Endothelial cell of umbilical vein (primary cell): ENCODE data around the gene SNX24. TPM values are rescaled to one million over a fixed set of nuclear protein-coding genes. Genes with fewer than 3 reads are reported as not detected.

ENCODE experiments used
- BruUV-seq: library from RNA; stranded (reverse); fragments of 400-500 nt; replicated peaks from 2 replicates; lab custom pipeline; 2021; lab: Mats Ljungman, UMichigan
- CTCF ChIA-PET: fragments of 300-600, 350-600 bp; sonication (Branson Sonifier 250); formaldehyde crosslinking; loops from one replicate; lab custom pipeline; 2021; ENCODE audit warnings: antibody characterized with exemption, inconsistent platforms; lab: Charles Lee
- POLR2A ChIA-PET: fragments of 300-600, 350-600 bp; sonication (Branson Sonifier 250); formaldehyde crosslinking; loops from one replicate; lab custom pipeline; 2021; ENCODE audit warnings: antibody characterized with exemption, inconsistent platforms; lab: Charles Lee
- DNase-seq: peaks from one replicate; pipeline ENCODE4 v3.0.0-alpha.2; 2011; ENCODE audit warnings: low read depth, low spot score
- FAIRE-seq: peaks from 2 replicates; lab custom pipeline; 2011; peaks lifted over from hg19 to GRCh38; lab: Jason Lieb, UNC
- H2AFZ ChIP-seq: 2 replicates; pipeline ENCODE4 v1.6.0; 2012; ENCODE audit warnings: low read depth, low read length, control low read depth, inconsistent platforms
- H3K27ac ChIP-seq: 2 replicates; pipeline ENCODE4 v1.5.1; 2011; ENCODE audit warnings: low read depth, mild to moderate bottlenecking, control low read depth, low read length, moderate library complexity; ENCODE audit not compliant: insufficient read depth
- H3K27me3 ChIP-seq, 2 experiments: 2 replicates each; pipeline versions ENCODE4 v1.6.0 to v1.6.1; 2011; ENCODE audit warnings: low read length in 2 of 2, mixed read lengths in 1 of 2; ENCODE audit not compliant: control insufficient read depth in 2 of 2, insufficient read depth in 2 of 2
- H3K36me3 ChIP-seq, 2 experiments: 2 replicates in 1 of 2; 3 replicates in 1 of 2; pipeline ENCODE4 v1.5.1; 2011; ENCODE audit warnings: low read length in 2 of 2, mild to moderate bottlenecking in 1 of 2, moderate library complexity in 1 of 2; ENCODE audit not compliant: control insufficient read depth in 2 of 2, insufficient read depth in 2 of 2; ENCODE audit errors: extremely low read depth in 1 of 2
- H3K4me1 ChIP-seq: 3 replicates; pipeline ENCODE4 v1.5.1; 2011; ENCODE audit warnings: mild to moderate bottlenecking, low read length; ENCODE audit not compliant: control insufficient read depth, insufficient read depth; ENCODE audit errors: extremely low read depth
- H3K4me2 ChIP-seq: 2 replicates; pipeline ENCODE4 v1.6.1; 2011; ENCODE audit warnings: low read length, control low read depth, mixed read lengths; ENCODE audit not compliant: insufficient read depth
- H3K4me3 ChIP-seq, 3 experiments: fragments of 200-600 bp in 1 of 3; sonication (generic), shearing (Covaris generic) in 1 of 3; replicated peaks in 1 of 3; 2 replicates each; pipeline ENCODE4 v1.5.1; 2011 to 2016; ENCODE audit warnings: control low read depth in 3 of 3, low read length in 3 of 3, mild to moderate bottlenecking in 2 of 3, inconsistent platforms in 1 of 3, low read depth in 1 of 3, moderate library complexity in 1 of 3; ENCODE audit not compliant: insufficient read depth in 1 of 3
- H3K79me2 ChIP-seq: 2 replicates; pipeline ENCODE4 v1.6.0; 2012; ENCODE audit warnings: low read length, inconsistent platforms; ENCODE audit not compliant: control insufficient read depth, insufficient read depth
- H3K9ac ChIP-seq: replicated peaks from 2 replicates; pipeline ENCODE3; 2011; ENCODE audit warnings: low read length, control low read depth; ENCODE audit not compliant: insufficient read depth; ENCODE audit errors: extremely low read depth
- H3K9me1 ChIP-seq: replicated peaks from 3 replicates; pipeline ENCODE4 v1.6.0; 2011; ENCODE audit warnings: mild to moderate bottlenecking, low read length; ENCODE audit not compliant: control insufficient read depth, insufficient read depth; ENCODE audit errors: extremely low read depth
- H3K9me3 ChIP-seq: replicated peaks from 2 replicates; pipeline ENCODE4 v1.5.1; 2012; ENCODE audit warnings: low read length, inconsistent platforms; ENCODE audit not compliant: control insufficient read depth, insufficient read depth
- H4K20me1 ChIP-seq: replicated peaks from 2 replicates; pipeline ENCODE3; 2011; ENCODE audit warnings: mild to moderate bottlenecking, low read length; ENCODE audit not compliant: control insufficient read depth, insufficient read depth; ENCODE audit errors: extremely low read depth
- EZH2 ChIP-seq: IDR thresholded peaks from 2 replicates; pipeline ENCODE4 v1.6.1; 2012; ENCODE audit warnings: borderline replicate concordance, low read depth, mild to moderate bottlenecking, moderate library complexity, low read length, inconsistent platforms; ENCODE audit not compliant: severe bottlenecking
- FOS ChIP-seq: IDR thresholded peaks from 2 replicates; pipeline ENCODE4 v1.6.1; 2011; ENCODE audit warnings: mild to moderate bottlenecking, low read length, moderate library complexity, borderline replicate concordance; ENCODE audit not compliant: insufficient read depth
- GATA2 ChIP-seq: IDR thresholded peaks from 2 replicates; pipeline ENCODE4 v1.7.0; 2011; ENCODE audit warnings: low read depth, mild to moderate bottlenecking, moderate library complexity, mixed read lengths, low read length; ENCODE audit not compliant: insufficient read length, insufficient read depth
- JUN ChIP-seq: IDR thresholded peaks from 2 replicates; pipeline ENCODE4 v1.6.1; 2011; ENCODE audit warnings: borderline replicate concordance, low read depth; ENCODE audit not compliant: insufficient read length, insufficient read depth
- MYC ChIP-seq: IDR thresholded peaks from one replicate; pipeline ENCODE4 v1.6.1; 2011; ENCODE audit warnings: mild to moderate bottlenecking, low read depth, low read length
- POLR2A ChIP-seq: IDR thresholded peaks from 2 replicates; pipeline ENCODE4 v1.6.1; 2012; ENCODE audit warnings: low read depth, mild to moderate bottlenecking, control low read depth, low read length
- POLR2AphosphoS5 ChIP-seq: IDR thresholded peaks from 2 replicates; pipeline ENCODE4 v1.6.1; 2012; ENCODE audit warnings: low read depth, mild to moderate bottlenecking, control low read depth, low read length, moderate library complexity; ENCODE audit not compliant: insufficient read depth
- dilution Hi-C: fragments of 300-500 bp; cut with MboI; formaldehyde crosslinking; loops from one replicate; pipeline ENCODE4 v1.15.0; 2019; ENCODE audit warnings: low sequenced_read_pairs; ENCODE audit not compliant: extremely low pct_ligation_motif_present
- intact Hi-C: fragments of 100-400 bp; cut with micrococcal nuclease; formaldehyde crosslinking; loops from one replicate; pipeline ENCODE4 v1.10.0; 2022
- polyA plus RNA-seq, 4 experiments: library from polyadenylated mRNA; depleted of rRNA in 3 of 4; stranded (reverse) in 3 of 4; unstranded in 1 of 4; fragments of >200 nt; gene quantifications; 2 replicates each; pipeline versions ENCODE4 v1.2.1 to v1.2.3, GENCODE V29; 2011 to 2012; ENCODE audit warnings: missing spikeins in 1 of 4
- total RNA-seq: library from RNA; stranded (reverse); gene quantifications from 2 replicates; pipeline ENCODE4 v1.2.3, GENCODE V29; 2021
- TF ChIP-seq, protein P1 (sequence below): IDR thresholded peaks from 2 replicates; pipeline ENCODE4 v1.6.1; 2011; ENCODE audit not compliant: insufficient read depth, insufficient read length
- TF ChIP-seq, protein P2 (sequence below), 2 donors: IDR thresholded peaks; 1 replicate in 1 of 2; 2 replicates in 1 of 2; pipeline ENCODE4 v1.5.1; 2011; ENCODE audit warnings: low read length in 2 of 2, mild to moderate bottlenecking in 2 of 2, moderate library complexity in 2 of 2, control low read depth in 1 of 2, inconsistent platforms in 1 of 2, low read depth in 1 of 2; ENCODE audit not compliant: insufficient read depth in 1 of 2; ENCODE audit errors: extremely low read depth in 1 of 2

The SNX24 gene
- total and polyA plus RNA-seq, 2 donors (not counting 3 experiments of a cell fraction or from before 2014, with no cell fraction given) = 2.9 to 14.9 TPM

DNA sequence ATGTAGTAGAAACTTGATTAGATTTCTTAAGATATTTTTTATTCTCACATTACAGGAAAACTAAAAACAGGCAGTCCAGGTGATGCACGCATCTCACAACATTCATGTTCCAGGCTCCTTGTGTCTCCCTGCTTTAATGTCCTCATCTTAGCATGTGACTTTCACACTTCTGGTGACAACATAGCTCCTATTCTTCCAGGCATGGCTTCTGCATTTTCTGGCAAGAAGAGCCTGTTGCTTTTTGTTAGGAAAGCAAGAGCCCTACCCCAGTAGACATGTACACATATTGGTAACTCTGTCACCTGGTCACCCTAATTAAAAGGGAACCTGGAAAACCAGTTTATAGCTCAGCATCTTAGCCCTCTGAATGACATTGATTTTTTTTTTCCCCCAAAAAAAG is 98.6 kb downstream of the SNX24 start:
- no peak overlapping the region for H3K4me2 ChIP-seq
- no peaks in the 10 kb centered on the region for H3K27me3 ChIP-seq
- H3K36me3 ChIP-seq = no peaks in the 10 kb centered on the region
- H3K9ac ChIP-seq = no peak overlapping the region
- no peak overlapping the region for H3K4me3 ChIP-seq
- DNase-seq (no peak), FAIRE-seq (no peak)
- intact Hi-C loops (no loop called here), dilution Hi-C loops (no loop called here)
- TF ChIP-seq, protein P1, sequence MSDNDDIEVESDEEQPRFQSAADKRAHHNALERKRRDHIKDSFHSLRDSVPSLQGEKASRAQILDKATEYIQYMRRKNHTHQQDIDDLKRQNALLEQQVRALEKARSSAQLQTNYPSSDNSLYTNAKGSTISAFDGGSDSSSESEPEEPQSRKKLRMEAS = no peak
- TF ChIP-seq, protein P2, sequence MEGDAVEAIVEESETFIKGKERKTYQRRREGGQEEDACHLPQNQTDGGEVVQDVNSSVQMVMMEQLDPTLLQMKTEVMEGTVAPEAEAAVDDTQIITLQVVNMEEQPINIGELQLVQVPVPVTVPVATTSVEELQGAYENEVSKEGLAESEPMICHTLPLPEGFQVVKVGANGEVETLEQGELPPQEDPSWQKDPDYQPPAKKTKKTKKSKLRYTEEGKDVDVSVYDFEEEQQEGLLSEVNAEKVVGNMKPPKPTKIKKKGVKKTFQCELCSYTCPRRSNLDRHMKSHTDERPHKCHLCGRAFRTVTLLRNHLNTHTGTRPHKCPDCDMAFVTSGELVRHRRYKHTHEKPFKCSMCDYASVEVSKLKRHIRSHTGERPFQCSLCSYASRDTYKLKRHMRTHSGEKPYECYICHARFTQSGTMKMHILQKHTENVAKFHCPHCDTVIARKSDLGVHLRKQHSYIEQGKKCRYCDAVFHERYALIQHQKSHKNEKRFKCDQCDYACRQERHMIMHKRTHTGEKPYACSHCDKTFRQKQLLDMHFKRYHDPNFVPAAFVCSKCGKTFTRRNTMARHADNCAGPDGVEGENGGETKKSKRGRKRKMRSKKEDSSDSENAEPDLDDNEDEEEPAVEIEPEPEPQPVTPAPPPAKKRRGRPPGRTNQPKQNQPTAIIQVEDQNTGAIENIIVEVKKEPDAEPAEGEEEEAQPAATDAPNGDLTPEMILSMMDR (IDR thresholded peaks at IDR 0.05; ENCODE audit: extremely low read depth in 1 of 2, insufficient read depth in 1 of 2, low read depth in 1 of 2, low read length in 2 of 2) = no peak
- TF ChIP-seq POLR2AphosphoS5 = no peak
- TF ChIP-seq FOS = no peak
- TF ChIP-seq MYC = no peak
- no peak for TF ChIP-seq EZH2
- no peak for TF ChIP-seq POLR2A
- TF ChIP-seq JUN = no peak
- no peak for TF ChIP-seq GATA2
- H4K20me1 ChIP-seq = no peaks in the 10 kb centered on the region
- no TSS peak for BruUV-seq
- H3K9me3 ChIP-seq = no peaks in the 10 kb centered on the region
- CTCF ChIA-PET = no interaction called here
- no peak overlapping the region for H2AFZ ChIP-seq
- peaks cover 6% of the 10 kb centered on the region for H3K4me1 ChIP-seq
- no peak overlapping the region for H3K27ac ChIP-seq
- no peaks in the 10 kb centered on the region for H3K79me2 ChIP-seq
- POLR2A ChIA-PET = no interaction called here
- no peaks in the 10 kb centered on the region for H3K9me1 ChIP-seq
